ENCODE results near the gene ZNF391.
"Not testable (repeated sequence)": the region's sequence is repeated elsewhere in the genome, so short reads cannot be mapped to it uniquely, and the experiment has no call there.

Gene ZNF391

GRCh38 chr6:27370391-27370790 lies 18.2 kb upstream of the ZNF391 start:
- Histone ChIP-seq H3K36me3 (replicated peaks) (no peaks in the 10 kb centered on the region), H3K4me3 (ENCODE audit: low read depth, low read length) (no peak overlapping the region), H3K27ac (no peak overlapping the region), H3K27me3 (replicated peaks) (no peaks in the 10 kb centered on the region)
- TF ChIP-seq, protein P1, sequence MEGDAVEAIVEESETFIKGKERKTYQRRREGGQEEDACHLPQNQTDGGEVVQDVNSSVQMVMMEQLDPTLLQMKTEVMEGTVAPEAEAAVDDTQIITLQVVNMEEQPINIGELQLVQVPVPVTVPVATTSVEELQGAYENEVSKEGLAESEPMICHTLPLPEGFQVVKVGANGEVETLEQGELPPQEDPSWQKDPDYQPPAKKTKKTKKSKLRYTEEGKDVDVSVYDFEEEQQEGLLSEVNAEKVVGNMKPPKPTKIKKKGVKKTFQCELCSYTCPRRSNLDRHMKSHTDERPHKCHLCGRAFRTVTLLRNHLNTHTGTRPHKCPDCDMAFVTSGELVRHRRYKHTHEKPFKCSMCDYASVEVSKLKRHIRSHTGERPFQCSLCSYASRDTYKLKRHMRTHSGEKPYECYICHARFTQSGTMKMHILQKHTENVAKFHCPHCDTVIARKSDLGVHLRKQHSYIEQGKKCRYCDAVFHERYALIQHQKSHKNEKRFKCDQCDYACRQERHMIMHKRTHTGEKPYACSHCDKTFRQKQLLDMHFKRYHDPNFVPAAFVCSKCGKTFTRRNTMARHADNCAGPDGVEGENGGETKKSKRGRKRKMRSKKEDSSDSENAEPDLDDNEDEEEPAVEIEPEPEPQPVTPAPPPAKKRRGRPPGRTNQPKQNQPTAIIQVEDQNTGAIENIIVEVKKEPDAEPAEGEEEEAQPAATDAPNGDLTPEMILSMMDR (IDR thresholded peaks at IDR 0.05; ENCODE audit: low read depth, low read length, missing control alignments), result no peak
- in situ Hi-C loops (cut with HindIII; ENCODE audit: low pct_ligation_motif_present, low sequenced_read_pairs), result no loop called here
- no peak for DNase-seq

DNA sequence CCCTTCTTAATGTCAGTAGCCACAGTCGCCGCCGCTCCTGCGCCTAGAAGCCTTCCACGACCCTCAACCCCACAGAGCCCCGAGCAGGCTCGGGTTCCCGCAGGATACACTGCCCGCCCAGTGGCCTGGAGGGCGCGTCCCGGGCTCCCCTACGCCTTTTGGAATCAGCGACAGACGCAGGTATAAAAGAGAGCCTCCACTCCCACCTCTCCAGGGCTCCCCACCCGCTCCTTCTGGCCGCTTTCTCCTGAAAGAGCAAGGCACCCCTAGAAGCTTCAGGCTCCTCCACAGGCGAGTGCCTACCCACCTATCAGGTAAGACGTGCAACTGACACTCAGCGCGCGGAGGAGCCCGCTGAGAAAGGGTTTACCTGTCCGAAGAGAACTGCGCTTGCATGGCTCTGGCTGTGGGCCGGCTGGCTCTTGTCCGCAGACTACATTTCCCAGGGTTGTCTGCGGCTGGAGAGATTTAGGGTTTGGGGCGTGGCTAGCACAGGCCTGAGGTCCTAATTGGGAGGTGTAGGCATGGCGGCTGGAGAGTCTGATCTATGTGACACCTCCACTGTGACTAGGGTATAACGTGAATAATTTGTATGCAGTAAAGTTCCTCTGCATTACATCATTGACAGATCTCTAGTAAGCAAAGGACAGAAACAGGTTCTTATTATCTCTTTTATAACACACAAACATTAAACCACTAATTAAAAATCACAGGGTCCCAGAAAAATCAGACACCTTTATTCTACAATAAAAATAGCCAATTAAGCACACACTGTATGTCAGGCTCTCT lies 13.5 kb upstream of the ZNF391 start:
- peak overlapping the region; percentile 69 for H3K4me3 ChIP-seq (ENCODE audit: low read depth, low read length)
- no peak overlapping the region for H3K27ac ChIP-seq
- in situ Hi-C loops (cut with HindIII; ENCODE audit: low pct_ligation_motif_present, low sequenced_read_pairs), result no loop called here
- peak; percentile 44 for DNase-seq
- no peaks in the 10 kb centered on the region for H3K27me3 ChIP-seq (replicated peaks)
- TF ChIP-seq, protein P1 (IDR thresholded peaks at IDR 0.05; ENCODE audit: low read depth, low read length, missing control alignments), result no peak
- H3K36me3 ChIP-seq (replicated peaks), result no peaks in the 10 kb centered on the region

- in situ Hi-C loops (cut with HindIII; ENCODE audit: low pct_ligation_motif_present, low sequenced_read_pairs), result no loop called here
- Histone ChIP-seq H3K27ac (no peak overlapping the region), H3K27me3 (replicated peaks) (no peaks in the 10 kb centered on the region), H3K4me3 (ENCODE audit: low read depth, low read length) (peak overlapping the region; percentile 69), H3K36me3 (replicated peaks) (no peaks in the 10 kb centered on the region)
- DNase-seq, result no peak
- TF ChIP-seq, protein P1 (IDR thresholded peaks at IDR 0.05; ENCODE audit: low read depth, low read length, missing control alignments), result no peak
Observed at GRCh38 chr6:27375613-27376079, 12.9 kb upstream of the ZNF391 start.

- H3K27me3 ChIP-seq (replicated peaks); DNase-seq; H3K4me3 ChIP-seq (ENCODE audit: low read depth, low read length); H3K36me3 ChIP-seq (replicated peaks); H3K27ac ChIP-seq; in situ Hi-C loops (cut with HindIII; ENCODE audit: low pct_ligation_motif_present, low sequenced_read_pairs): not testable (repeated sequence)
Observed at GRCh38 chr6:27378406-27378805, 10.2 kb upstream of the ZNF391 start.

DNA sequence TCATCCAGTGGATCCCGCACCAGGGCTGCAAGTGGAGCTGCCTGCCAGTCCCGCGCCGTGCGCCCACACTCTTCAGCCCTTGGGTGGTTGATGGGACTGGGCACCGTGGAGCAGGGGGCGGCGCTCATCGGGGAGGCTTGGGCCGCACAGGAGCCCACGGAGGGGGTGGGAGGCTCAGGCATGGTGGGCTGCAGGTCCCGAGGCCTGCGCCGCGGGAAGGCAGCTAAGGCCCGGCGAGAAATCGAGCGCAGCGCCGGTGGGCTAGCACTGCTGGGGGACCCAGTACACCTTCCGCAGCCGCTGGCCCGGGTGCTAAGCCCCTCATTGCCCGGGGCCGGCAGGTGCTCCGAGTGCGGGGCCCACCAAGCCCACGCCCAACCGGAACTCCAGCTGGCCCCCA lies 7.6 kb upstream of the ZNF391 start:
- H3K36me3 ChIP-seq (replicated peaks); H3K4me3 ChIP-seq (ENCODE audit: low read depth, low read length); in situ Hi-C loops (cut with HindIII; ENCODE audit: low pct_ligation_motif_present, low sequenced_read_pairs); H3K27ac ChIP-seq; DNase-seq; H3K27me3 ChIP-seq (replicated peaks): not testable (repeated sequence)

- in situ Hi-C loops (cut with HindIII; ENCODE audit: low pct_ligation_motif_present, low sequenced_read_pairs), result no loop called here
- no peaks in the 10 kb centered on the region for H3K27me3 ChIP-seq (replicated peaks)
Observed at GRCh38 chr6:27383011-27383410, 5.5 kb upstream of the ZNF391 start.

More at GRCh38 chr6:27383011-27383410, 5.5 kb upstream of the ZNF391 start:
- no peaks in the 10 kb centered on the region for H3K36me3 ChIP-seq (replicated peaks)
- H3K27ac ChIP-seq, result no peak overlapping the region
- no peak for DNase-seq
- no peak overlapping the region for H3K4me3 ChIP-seq (ENCODE audit: low read depth, low read length)
- TF ChIP-seq, protein P1 (IDR thresholded peaks at IDR 0.05; ENCODE audit: low read depth, low read length, missing control alignments), result no peak
